ENCODE results near the gene HM13. TPM values are rescaled to one million over a fixed set of nuclear protein-coding genes. Genes with fewer than 3 reads are reported as not detected.
"Not testable (repeated sequence)": the region's sequence is repeated elsewhere in the genome, so short reads cannot be mapped to it uniquely, and the experiment has no call there.

The HM13 gene
- polyA plus RNA-seq, 4 donors, result 53.9 to 202 (median 91.8) TPM

DNA sequence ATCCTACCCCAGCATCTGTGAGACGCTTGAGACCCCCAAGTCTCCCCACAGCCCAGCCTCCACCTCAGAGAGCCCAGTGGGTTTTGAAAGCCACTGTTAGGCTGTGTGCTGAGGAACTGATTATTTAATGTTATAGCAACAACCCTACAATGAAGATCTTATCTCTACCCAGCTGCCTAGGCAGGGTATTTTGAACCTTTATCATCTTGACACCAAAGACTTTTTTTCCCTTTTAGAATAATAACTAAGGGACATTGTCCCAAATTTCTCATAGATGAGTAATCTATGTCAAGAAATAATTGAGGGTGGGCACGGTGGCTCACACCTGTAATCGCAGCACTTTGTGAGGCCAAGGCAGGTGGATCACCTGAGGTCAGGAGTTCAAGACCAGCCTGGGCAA, 26.2 kb downstream of the HM13 start:
- no peak for DNase-seq
- Histone ChIP-seq H3K9me3 (ENCODE audit: control insufficient read depth in 2 of 2, insufficient read depth in 1 of 2, low read depth in 1 of 2, low read length in 1 of 2) (no peaks in the 10 kb centered on the region), H3K4me3 (ENCODE audit: low read depth in 1 of 3, low read length in 3 of 3) (no peak overlapping the region), H3K27ac (ENCODE audit: low read depth in 1 of 3, low read length in 2 of 3) (no peak overlapping the region), H3K27me3 (ENCODE audit: control insufficient read depth in 3 of 3, insufficient read depth in 3 of 3, low read length in 3 of 3) (no peaks in the 10 kb centered on the region), H3K4me1 (ENCODE audit: control insufficient read depth in 3 of 3, insufficient read depth in 2 of 3, low read depth in 1 of 3, low read length in 2 of 3) (no peaks in the 10 kb centered on the region), H3K36me3 (ENCODE audit: control insufficient read depth in 3 of 3, insufficient read depth in 2 of 3, low read depth in 1 of 3, low read length in 3 of 3) (peaks cover 15 to 64% (median 22%) of the 10 kb centered on the region in 3 donors)
- 91 to 93% (median 92%) methylated on average over 3 of the region's 3 CpGs for WGBS, 3 donors
- FAIRE-seq, result no peak

DNA sequence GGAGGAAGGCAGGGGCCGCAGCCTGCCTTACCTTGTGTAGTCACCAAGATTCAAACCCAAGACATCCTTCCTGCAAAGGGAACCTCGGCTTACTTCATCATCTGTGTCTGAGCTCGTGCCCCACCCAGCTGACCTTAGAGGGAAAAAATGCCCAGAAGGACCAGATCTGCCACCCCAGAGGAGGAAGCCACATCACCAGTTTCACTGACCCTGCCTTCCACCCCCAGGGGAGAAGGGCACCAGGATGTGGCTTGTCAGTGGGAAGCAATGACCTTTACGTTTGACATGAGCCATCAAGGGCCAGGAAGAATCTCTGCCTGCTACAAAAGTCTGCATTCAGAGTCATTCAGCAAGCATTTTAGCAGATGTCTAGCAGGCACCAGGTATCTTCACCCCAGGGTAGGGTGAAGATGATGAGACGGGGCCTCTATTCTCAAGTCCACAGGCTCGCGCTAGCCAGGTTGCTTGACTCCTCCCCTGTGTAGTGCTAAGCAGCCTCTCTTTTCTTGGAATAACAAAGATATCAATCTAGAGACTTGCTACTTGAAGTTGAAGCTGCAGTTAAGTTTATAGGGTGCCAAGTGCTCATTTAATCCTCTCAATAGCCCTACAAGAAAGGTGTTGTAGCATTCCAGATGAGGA, 28.1 kb downstream of the HM13 start:
- H3K27ac ChIP-seq (ENCODE audit: low read depth in 1 of 3, low read length in 2 of 3), result no peak overlapping the region
- no peaks in the 10 kb centered on the region for H3K27me3 ChIP-seq (ENCODE audit: control insufficient read depth in 3 of 3, insufficient read depth in 3 of 3, low read length in 3 of 3)
- FAIRE-seq (no peak), DNase-seq (no peak)
- WGBS, 3 donors, result 76 to 78% (median 78%) methylated on average over 7 of the region's 7 CpGs
- H3K9me3 ChIP-seq (ENCODE audit: control insufficient read depth in 2 of 2, insufficient read depth in 1 of 2, low read depth in 1 of 2, low read length in 1 of 2), result no peaks in the 10 kb centered on the region
- no peaks in the 10 kb centered on the region for H3K4me1 ChIP-seq (ENCODE audit: control insufficient read depth in 3 of 3, insufficient read depth in 2 of 3, low read depth in 1 of 3, low read length in 2 of 3)
- no peak overlapping the region for H3K4me3 ChIP-seq (ENCODE audit: low read depth in 1 of 3, low read length in 3 of 3)
- H3K36me3 ChIP-seq (ENCODE audit: control insufficient read depth in 3 of 3, insufficient read depth in 2 of 3, low read depth in 1 of 3, low read length in 3 of 3), result peaks cover 11 to 53% (median 22%) of the 10 kb centered on the region in 3 donors

DNA sequence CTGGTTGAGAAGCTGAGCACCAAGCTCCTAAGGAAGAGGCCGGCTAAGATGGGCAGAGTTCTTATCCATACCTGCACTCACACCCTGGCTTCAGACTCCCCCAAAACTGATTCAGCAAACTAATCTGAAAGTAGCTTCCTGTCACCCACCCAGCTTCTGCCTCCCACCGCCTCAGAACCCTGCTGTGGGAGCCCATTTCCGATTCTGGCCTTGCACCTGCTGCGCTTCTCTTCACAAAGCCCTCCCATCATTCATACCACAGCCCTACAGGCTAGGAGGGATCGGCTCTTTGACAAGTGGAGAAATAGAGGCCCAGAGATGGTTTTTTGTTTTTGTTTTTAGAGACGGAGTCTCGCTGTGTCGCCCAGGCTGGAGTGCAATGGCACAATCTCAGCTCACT, 28.7 kb downstream of the HM13 start:
- FAIRE-seq (no peak), DNase-seq (no peak)
- H3K9me3 ChIP-seq (ENCODE audit: control insufficient read depth in 2 of 2, insufficient read depth in 1 of 2, low read depth in 1 of 2, low read length in 1 of 2), result no peaks in the 10 kb centered on the region
- no peak overlapping the region for H3K27ac ChIP-seq (ENCODE audit: low read depth in 1 of 3, low read length in 2 of 3)
- no peaks in the 10 kb centered on the region for H3K27me3 ChIP-seq (ENCODE audit: control insufficient read depth in 3 of 3, insufficient read depth in 3 of 3, low read length in 3 of 3)
- no peak overlapping the region for H3K4me3 ChIP-seq (ENCODE audit: low read depth in 1 of 3, low read length in 3 of 3)
- peaks cover 11 to 48% (median 19%) of the 10 kb centered on the region in 3 donors for H3K36me3 ChIP-seq (ENCODE audit: control insufficient read depth in 3 of 3, insufficient read depth in 2 of 3, low read depth in 1 of 3, low read length in 3 of 3)
- H3K4me1 ChIP-seq (ENCODE audit: control insufficient read depth in 3 of 3, insufficient read depth in 2 of 3, low read depth in 1 of 3, low read length in 2 of 3), result no peaks in the 10 kb centered on the region
- WGBS, 3 donors, result 86 to 99% (median 97%) methylated on average over 8 of the region's 8 CpGs

DNA sequence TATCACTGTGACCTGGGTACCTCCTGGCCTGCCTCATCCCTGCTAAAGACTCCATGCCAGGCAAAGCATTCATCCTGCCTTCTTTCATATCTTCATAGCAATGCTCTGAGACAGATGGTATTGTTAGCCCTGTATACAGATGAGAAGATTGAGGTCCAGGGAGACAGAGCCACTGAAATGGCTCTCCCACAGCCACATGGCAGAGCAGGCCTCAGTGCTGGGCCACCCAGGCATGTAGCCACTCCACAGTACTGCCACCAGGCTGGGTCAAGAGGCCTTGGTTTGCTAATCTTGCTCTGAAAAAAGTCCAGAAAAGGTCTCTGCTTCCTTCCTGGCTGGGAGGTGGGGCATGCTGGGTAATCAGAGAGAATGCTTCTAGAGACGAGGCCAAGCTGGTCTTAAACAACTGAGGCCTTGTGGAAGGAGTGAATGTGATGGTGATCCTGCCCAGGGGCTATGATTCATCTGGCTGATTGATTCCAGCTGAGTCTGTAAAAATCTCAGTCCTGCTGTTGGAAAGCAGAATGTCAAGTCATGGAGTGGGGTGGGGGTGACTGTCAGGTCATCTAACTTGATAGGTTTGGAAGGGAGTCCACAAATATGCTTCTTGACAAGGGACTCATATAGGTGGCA, 29.8 kb downstream of the HM13 start:
- no peak for DNase-seq
- H3K36me3 ChIP-seq (ENCODE audit: control insufficient read depth in 3 of 3, insufficient read depth in 2 of 3, low read depth in 1 of 3, low read length in 3 of 3), result peaks cover 8 to 48% (median 15%) of the 10 kb centered on the region in 3 donors
- peak overlapping the region in 1 of 3 donors; percentile 6 for H3K27ac ChIP-seq (ENCODE audit: low read depth in 1 of 3, low read length in 2 of 3)
- H3K27me3 ChIP-seq (ENCODE audit: control insufficient read depth in 3 of 3, insufficient read depth in 3 of 3, low read length in 3 of 3), result no peaks in the 10 kb centered on the region
- no peaks in the 10 kb centered on the region for H3K4me1 ChIP-seq (ENCODE audit: control insufficient read depth in 3 of 3, insufficient read depth in 2 of 3, low read depth in 1 of 3, low read length in 2 of 3)
- no peaks in the 10 kb centered on the region for H3K9me3 ChIP-seq (ENCODE audit: control insufficient read depth in 2 of 2, insufficient read depth in 1 of 2, low read depth in 1 of 2, low read length in 1 of 2)
- no peak overlapping the region for H3K4me3 ChIP-seq (ENCODE audit: low read depth in 1 of 3, low read length in 3 of 3)
- no peak for FAIRE-seq
- 65 to 100% (median 79%) methylated on average over 1 of the region's 1 CpG for WGBS, 3 donors

DNA sequence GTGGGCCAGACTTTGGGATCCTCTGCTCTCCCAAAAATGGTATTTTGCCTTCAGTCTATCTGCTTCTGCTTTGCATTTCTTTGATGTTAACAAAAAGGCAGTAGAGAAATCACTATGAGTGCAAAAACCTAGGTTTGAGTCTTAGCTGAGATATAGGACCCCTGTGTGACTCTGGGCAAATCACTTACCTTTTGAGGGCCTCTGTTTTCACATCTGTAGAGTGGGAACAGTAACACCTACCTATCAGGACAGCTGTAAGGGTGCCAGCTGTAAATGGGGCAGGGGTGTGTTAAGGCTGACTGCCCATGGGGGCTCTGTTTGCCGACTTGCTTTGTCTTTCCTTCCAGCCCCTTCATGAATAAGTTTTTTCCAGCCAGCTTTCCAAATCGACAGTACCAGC, 30.4 kb downstream of the HM13 start:
- Histone ChIP-seq H3K9me3 (ENCODE audit: control insufficient read depth in 2 of 2, insufficient read depth in 1 of 2, low read depth in 1 of 2, low read length in 1 of 2) (no peaks in the 10 kb centered on the region), H3K27ac (ENCODE audit: low read depth in 1 of 3, low read length in 2 of 3) (peak overlapping the region in 1 of 3 donors; percentile 18), H3K27me3 (ENCODE audit: control insufficient read depth in 3 of 3, insufficient read depth in 3 of 3, low read length in 3 of 3) (no peaks in the 10 kb centered on the region), H3K4me1 (ENCODE audit: control insufficient read depth in 3 of 3, insufficient read depth in 2 of 3, low read depth in 1 of 3, low read length in 2 of 3) (no peaks in the 10 kb centered on the region), H3K36me3 (ENCODE audit: control insufficient read depth in 3 of 3, insufficient read depth in 2 of 3, low read depth in 1 of 3, low read length in 3 of 3) (peaks cover 8 to 50% (median 17%) of the 10 kb centered on the region in 3 donors), H3K4me3 (ENCODE audit: low read depth in 1 of 3, low read length in 3 of 3) (no peak overlapping the region)
- no peak for DNase-seq
- 74 to 93% (median 74%) methylated on average over 2 of the region's 2 CpGs for WGBS, 3 donors
- no peak for FAIRE-seq

DNA sequence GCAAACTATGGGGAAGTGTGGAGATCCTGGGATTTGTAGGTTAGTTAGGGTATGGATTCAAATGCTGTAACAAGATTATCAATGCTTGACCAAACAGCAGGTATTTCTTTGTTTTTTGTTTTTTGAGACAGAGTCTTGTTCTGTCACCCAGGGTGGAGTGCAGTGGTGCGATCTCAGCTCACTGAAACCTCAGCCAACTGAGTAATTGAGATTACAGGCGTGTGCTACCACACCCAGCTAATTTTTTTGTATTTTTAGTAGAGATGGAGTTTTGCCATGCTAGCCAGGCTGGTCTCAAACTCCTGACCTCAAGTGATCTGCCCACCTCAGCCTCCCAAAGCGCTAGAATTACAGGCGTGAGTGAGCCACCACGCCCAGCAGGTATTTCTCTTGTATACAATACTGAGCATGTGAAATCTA, 31.4 kb downstream of the HM13 start:
- not testable (repeated sequence) for FAIRE-seq, DNase-seq

DNA sequence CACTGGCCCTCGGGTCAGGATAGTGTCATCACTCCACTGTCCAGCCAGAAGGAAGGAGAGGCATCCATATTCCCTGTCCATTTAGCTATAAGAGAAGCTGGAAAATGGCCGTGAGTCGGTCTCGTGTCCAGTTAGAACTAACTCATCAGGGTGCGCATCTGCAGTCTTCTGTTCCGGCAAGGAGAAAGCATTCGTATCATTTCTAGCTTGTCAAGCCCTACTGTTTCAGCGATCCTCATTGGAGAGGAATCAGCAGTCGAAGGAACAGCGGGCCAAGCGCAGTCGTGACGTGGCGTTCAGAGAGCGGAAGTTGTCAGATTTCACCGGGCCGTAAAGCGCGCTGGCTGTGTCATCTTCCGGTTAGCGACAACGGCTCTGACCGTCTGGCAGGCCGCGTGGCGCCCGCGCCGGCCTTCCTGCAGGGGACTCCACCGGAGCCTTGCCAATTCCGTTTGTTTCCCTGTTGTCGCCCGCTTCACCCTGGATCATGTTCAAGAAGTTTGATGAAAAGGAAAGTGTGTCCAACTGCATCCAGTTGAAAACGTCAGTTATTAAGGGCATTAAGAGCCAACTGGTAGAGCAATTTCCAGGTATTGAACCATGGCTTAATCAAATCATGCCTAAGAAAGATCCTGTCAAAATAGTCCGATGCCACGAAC, 32.9 kb downstream of the HM13 start:
- WGBS, 3 donors, result 52 to 55% (median 53%) methylated on average over 36 of the region's 36 CpGs
- no peaks in the 10 kb centered on the region for H3K27me3 ChIP-seq (ENCODE audit: control insufficient read depth in 3 of 3, insufficient read depth in 3 of 3, low read length in 3 of 3)
- no peaks in the 10 kb centered on the region for H3K4me1 ChIP-seq (ENCODE audit: control insufficient read depth in 3 of 3, insufficient read depth in 2 of 3, low read depth in 1 of 3, low read length in 2 of 3)
- H3K4me3 ChIP-seq (ENCODE audit: low read depth in 1 of 3, low read length in 3 of 3), result peak overlapping the region; percentile 17 to 50 (median 49)
- H3K36me3 ChIP-seq (ENCODE audit: control insufficient read depth in 3 of 3, insufficient read depth in 2 of 3, low read depth in 1 of 3, low read length in 3 of 3), result peaks cover 10 to 55% (median 31%) of the 10 kb centered on the region in 3 donors
- H3K27ac ChIP-seq (ENCODE audit: low read depth in 1 of 3, low read length in 2 of 3), result peak overlapping the region; percentile 81 to 94 (median 86)
- FAIRE-seq (no peak), DNase-seq (peak; percentile 85 to 92)
- H3K9me3 ChIP-seq (ENCODE audit: control insufficient read depth in 2 of 2, insufficient read depth in 1 of 2, low read depth in 1 of 2, low read length in 1 of 2), result no peaks in the 10 kb centered on the region

More for the DNA sequence above, 31.4 kb downstream of the HM13 start:
- WGBS, 3 donors, result 77 to 83% (median 80%) methylated on average over 5 of the region's 5 CpGs
- not testable (repeated sequence) for H3K4me3 ChIP-seq (ENCODE audit: low read depth in 1 of 3, low read length in 3 of 3); H3K27me3 ChIP-seq (ENCODE audit: control insufficient read depth in 3 of 3, insufficient read depth in 3 of 3, low read length in 3 of 3); H3K4me1 ChIP-seq (ENCODE audit: control insufficient read depth in 3 of 3, insufficient read depth in 2 of 3, low read depth in 1 of 3, low read length in 2 of 3); H3K9me3 ChIP-seq (ENCODE audit: control insufficient read depth in 2 of 2, insufficient read depth in 1 of 2, low read depth in 1 of 2, low read length in 1 of 2); H3K27ac ChIP-seq (ENCODE audit: low read depth in 1 of 3, low read length in 2 of 3)
- peaks cover 10 to 49% (median 25%) of the 10 kb centered on the region in 3 donors for H3K36me3 ChIP-seq (ENCODE audit: control insufficient read depth in 3 of 3, insufficient read depth in 2 of 3, low read depth in 1 of 3, low read length in 3 of 3)

DNA sequence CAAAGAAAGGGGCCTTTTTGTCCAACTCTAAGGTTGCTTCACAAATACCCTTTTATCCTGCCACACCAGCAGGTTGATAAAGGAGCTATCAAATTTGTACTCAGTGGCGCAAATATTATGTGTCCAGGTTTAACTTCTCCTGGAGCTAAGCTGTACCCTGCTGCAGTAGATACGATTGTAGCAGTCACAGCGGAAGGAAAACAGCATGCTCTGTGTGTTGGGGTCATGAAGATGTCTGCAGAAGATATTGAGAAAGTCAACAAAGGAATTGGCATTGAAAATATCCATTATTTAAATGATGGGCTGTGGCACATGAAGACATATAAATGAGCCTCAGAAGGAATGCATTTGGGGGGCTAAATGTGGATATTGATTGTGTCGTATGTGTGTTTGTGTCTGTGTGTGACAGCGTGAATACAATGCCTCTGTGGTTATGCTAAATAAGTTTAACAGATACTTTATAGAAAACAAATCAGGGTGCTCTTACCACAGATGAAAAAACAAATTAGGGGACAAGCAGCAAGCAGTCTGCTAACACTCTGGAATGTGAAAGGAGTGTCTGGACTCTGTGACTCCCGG, 33.6 kb downstream of the HM13 start:
- Histone ChIP-seq H3K27me3 (ENCODE audit: control insufficient read depth in 3 of 3, insufficient read depth in 3 of 3, low read length in 3 of 3) (no peaks in the 10 kb centered on the region), H3K4me3 (ENCODE audit: low read depth in 1 of 3, low read length in 3 of 3) (peak overlapping the region; percentile 11 to 50 (median 49)), H3K9me3 (ENCODE audit: control insufficient read depth in 2 of 2, insufficient read depth in 1 of 2, low read depth in 1 of 2, low read length in 1 of 2) (no peaks in the 10 kb centered on the region), H3K4me1 (ENCODE audit: control insufficient read depth in 3 of 3, insufficient read depth in 2 of 3, low read depth in 1 of 3, low read length in 2 of 3) (no peaks in the 10 kb centered on the region), H3K27ac (ENCODE audit: low read depth in 1 of 3, low read length in 2 of 3) (peak overlapping the region in 1 of 3 donors; percentile 81), H3K36me3 (ENCODE audit: control insufficient read depth in 3 of 3, insufficient read depth in 2 of 3, low read depth in 1 of 3, low read length in 3 of 3) (peaks cover 10 to 56% (median 32%) of the 10 kb centered on the region in 3 donors)
- WGBS, 3 donors, result 44 to 49% (median 49%) methylated on average over 6 of the region's 6 CpGs
- DNase-seq (no peak), FAIRE-seq (no peak)
